Ectodermal cell (in vitro differentiated cells): ENCODE data around the gene TRNP1.
"Not testable (repeated sequence)": the region's sequence is repeated elsewhere in the genome, so short reads cannot be mapped to it uniquely, and the experiment has no call there.

Experiments used
- H3K27ac ChIP-seq: 2 replicates; pipeline ENCODE4 v1.7.0; 2013; ENCODE audit warnings: mild to moderate bottlenecking, low read depth, low read length; ENCODE audit not compliant: insufficient read depth, poor library complexity, severe bottlenecking
- H3K27me3 ChIP-seq: 2 replicates; pipeline ENCODE4 v1.7.0; 2013; ENCODE audit warnings: mild to moderate bottlenecking, low read length; ENCODE audit not compliant: insufficient read depth, control insufficient read depth, poor library complexity, severe bottlenecking
- H3K36me3 ChIP-seq: one replicate; pipeline ENCODE4 v1.7.0; 2013; ENCODE audit warnings: low read length; ENCODE audit not compliant: control insufficient read depth, insufficient read depth
- H3K4me1 ChIP-seq: one replicate; pipeline ENCODE4 v1.7.0; 2013; ENCODE audit warnings: low read length; ENCODE audit not compliant: control insufficient read depth, insufficient read depth
- H3K4me3 ChIP-seq: 2 replicates; pipeline ENCODE4 v1.7.0; 2013; ENCODE audit warnings: low read depth, low read length, control low read depth; ENCODE audit not compliant: insufficient read depth
- H3K9me3 ChIP-seq: 2 replicates; pipeline ENCODE4 v1.7.0; 2013; ENCODE audit warnings: mild to moderate bottlenecking, low read length, moderate library complexity; ENCODE audit not compliant: control insufficient read depth
- WGBS, 2 experiments: methylation state at CpG; one replicate each; pipeline ENCODE4 v1.1.7; 2013; ENCODE audit warnings: missing lambda C conversion rate in 2 of 2; 5-methylcytosine and 5-hydroxymethylcytosine counted together

The TRNP1 gene

DNA sequence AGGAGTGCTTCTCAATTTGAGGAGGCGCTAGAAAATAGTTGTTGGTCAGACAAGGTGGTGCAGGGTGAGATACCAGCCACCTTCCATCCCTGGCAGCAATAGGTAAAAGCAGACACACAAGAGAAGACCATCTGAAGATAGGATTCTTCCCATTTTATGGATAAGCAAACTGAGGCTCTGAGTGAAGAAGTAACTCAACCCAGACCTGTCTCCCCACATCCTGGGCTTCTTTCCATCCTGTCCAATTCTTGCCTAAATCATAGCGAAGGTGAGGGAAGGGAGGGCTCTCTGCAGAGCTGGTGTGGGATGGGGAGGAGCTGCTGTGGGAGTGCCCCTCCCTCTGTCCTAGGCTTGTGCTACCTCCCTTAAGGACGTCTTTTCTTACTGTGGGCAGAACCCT lies 21.9 kb upstream of the TRNP1 start:
- Histone ChIP-seq H3K9me3 (no peaks in the 10 kb centered on the region), H3K4me3 (no peak overlapping the region), H3K36me3 (no peaks in the 10 kb centered on the region), H3K4me1 (peaks cover 4% of the 10 kb centered on the region), H3K27ac (no peak overlapping the region), H3K27me3 (peaks cover 2% of the 10 kb centered on the region)
- 82 to 84% methylated on average over 3 of the region's 3 CpGs for WGBS, 2 experiments

DNA sequence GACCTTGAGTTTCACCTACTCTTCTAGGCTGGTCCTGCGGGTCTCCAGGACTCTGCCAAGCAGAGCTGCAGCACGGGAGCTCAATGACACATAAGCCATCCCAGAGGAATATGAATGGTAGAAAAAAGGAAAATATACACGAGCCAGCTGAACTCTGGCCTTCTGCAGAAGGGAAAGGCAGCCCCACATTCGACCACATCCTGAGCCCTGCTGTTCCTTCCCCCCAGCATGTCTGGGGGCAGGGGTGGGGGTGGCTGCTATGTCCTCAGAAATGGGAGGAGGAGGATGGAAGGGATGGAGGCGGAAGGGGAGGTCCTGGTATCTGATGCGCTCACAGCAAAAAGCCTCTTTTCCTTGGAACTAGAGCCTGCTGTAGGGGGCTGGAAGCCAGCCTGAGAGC lies 21.1 kb upstream of the TRNP1 start:
- Histone ChIP-seq H3K4me1 (peaks cover 4% of the 10 kb centered on the region), H3K36me3 (no peaks in the 10 kb centered on the region), H3K27ac (no peak overlapping the region), H3K9me3 (no peaks in the 10 kb centered on the region), H3K27me3 (no peaks in the 10 kb centered on the region), H3K4me3 (no peak overlapping the region)
- 55 to 69% methylated on average over 6 of the region's 6 CpGs for WGBS, 2 experiments

DNA sequence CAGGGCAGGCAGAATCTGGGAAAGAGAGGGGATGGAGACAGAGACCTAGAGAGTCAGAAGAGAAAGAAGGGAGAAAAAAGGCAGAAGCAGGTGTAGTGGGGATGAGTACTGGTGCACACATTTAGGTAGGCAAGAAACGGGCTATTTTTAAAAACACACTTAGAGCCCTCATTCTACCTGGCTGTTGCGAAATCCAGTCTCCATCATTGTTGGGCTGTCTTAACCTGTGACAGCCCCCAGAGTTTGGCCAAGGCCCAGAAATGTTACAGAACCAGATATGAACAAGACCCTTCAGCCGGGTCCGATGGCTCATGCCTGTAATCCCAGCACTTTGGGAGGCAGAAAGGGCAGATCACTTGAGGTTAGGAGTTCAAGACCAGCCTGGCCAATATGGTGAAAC lies 20.7 kb upstream of the TRNP1 start:
- Histone ChIP-seq H3K4me3 (no peak overlapping the region), H3K27ac (no peak overlapping the region), H3K36me3 (no peaks in the 10 kb centered on the region), H3K9me3 (no peaks in the 10 kb centered on the region), H3K4me1 (peaks cover 4% of the 10 kb centered on the region), H3K27me3 (no peaks in the 10 kb centered on the region)
- WGBS, 2 experiments = 87 to 93% methylated on average over 4 of the region's 4 CpGs

DNA sequence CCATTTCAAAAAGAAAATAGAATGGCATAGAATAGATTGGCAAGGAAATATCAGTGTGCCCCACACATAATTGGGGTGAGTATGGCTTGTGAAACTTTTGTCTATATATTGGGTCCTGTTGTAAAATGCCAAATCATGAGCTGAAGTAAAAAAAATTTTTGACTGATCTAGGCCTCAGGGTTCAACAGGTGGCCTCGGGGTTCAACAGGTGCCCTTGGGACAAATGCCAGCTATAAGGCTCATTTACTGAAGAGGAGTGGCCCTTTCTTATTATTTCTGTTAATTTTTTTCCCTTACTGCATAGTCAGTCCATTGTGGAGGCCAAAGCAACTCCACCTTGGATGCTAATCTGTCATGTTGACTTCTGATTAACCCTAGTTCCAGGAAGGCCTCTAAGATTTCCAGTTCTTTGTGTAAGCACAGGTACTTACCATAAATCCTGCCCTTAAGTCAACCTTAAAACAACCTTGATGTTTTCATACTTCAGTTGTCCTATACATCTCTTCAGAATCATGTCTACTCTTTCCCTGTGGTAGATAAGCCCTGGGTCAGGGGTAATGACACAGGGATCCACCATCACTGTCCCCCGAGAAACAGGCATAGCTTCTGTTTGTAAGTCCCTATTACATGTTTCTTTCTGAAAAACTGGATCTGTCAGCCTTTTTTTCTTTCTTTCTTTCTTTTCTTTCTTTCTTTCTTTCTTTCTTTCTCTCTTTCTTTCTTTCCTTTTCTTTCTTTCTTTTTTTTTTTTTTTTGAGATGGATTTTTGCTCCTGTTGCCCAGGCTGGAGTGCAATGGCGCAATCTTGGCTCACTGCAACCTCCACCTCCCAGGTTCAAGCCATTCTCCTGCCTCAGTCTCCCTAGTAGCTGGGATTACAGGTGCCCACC lies 16.6 kb upstream of the TRNP1 start:
- H3K4me1 ChIP-seq = peaks cover 4% of the 10 kb centered on the region
- H3K4me3 ChIP-seq = no peak overlapping the region
- WGBS, 2 experiments = 92 to 95% methylated on average over 3 of the region's 3 CpGs
- H3K27me3 ChIP-seq = no peaks in the 10 kb centered on the region
- H3K27ac ChIP-seq = no peak overlapping the region
- H3K9me3 ChIP-seq = no peaks in the 10 kb centered on the region
- no peaks in the 10 kb centered on the region for H3K36me3 ChIP-seq

DNA sequence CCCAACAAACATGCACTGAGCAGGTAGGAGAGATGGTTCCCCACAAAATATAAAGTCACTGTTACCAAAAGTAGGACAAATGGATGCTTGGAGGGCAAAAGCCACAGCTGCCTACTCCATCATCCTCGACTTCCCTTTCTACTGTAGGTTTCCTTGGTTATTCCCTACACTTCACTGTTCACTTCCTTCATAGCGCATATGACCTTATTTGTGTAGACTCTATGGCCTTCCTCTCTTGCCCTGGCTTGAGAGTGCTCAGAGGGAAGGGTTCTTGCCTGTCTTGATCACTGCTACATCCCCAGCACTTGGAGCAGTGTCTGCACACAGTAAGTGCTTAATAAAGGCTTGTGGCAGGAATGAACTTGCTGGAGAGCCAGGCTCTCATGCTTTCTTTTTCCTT lies 14.6 kb upstream of the TRNP1 start:
- H3K36me3 ChIP-seq = no peaks in the 10 kb centered on the region
- no peaks in the 10 kb centered on the region for H3K4me1 ChIP-seq
- H3K27ac ChIP-seq = no peak overlapping the region
- H3K27me3 ChIP-seq = no peaks in the 10 kb centered on the region
- WGBS, 2 experiments = 90 to 91% methylated on average over 2 of the region's 2 CpGs
- no peaks in the 10 kb centered on the region for H3K9me3 ChIP-seq
- H3K4me3 ChIP-seq = no peak overlapping the region

DNA sequence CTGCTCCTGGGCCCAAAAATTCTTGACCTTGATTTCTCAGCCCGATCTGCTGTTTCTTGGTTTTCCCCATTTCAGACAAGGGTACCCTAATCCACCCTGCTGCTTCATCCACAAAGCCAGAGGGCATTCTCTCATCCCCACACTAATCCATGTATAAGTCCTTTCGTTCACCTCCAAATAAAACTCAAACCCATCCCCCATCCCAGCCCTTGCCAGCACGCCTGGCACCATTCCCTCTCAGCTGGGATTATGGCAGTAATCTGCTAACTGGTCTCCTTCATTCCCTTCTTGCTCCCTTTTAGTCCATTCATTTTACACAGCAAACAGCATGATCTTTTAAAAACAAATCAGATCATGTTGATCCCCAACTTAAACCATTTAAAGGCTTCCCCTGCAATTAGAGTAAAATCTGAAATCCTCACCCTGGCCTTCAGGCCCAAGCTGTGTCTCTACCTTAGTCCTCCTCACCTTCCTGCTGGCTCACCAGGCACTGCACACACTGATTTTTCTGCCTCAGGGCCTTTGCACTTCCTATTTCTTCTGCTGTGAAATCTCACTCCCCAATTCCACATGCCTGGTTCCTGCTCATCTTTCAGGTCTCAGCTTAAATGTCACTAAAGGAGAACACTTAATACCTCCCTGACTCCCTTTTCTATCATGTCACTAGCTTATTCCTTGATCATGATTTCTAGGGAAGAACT lies 12.2 kb upstream of the TRNP1 start:
- Histone ChIP-seq H3K4me3 (no peak overlapping the region), H3K36me3 (no peaks in the 10 kb centered on the region), H3K4me1 (no peaks in the 10 kb centered on the region), H3K27ac (no peak overlapping the region), H3K9me3 (no peaks in the 10 kb centered on the region), H3K27me3 (no peaks in the 10 kb centered on the region)
- 80 to 88% methylated on average over 3 of the region's 3 CpGs for WGBS, 2 experiments

DNA sequence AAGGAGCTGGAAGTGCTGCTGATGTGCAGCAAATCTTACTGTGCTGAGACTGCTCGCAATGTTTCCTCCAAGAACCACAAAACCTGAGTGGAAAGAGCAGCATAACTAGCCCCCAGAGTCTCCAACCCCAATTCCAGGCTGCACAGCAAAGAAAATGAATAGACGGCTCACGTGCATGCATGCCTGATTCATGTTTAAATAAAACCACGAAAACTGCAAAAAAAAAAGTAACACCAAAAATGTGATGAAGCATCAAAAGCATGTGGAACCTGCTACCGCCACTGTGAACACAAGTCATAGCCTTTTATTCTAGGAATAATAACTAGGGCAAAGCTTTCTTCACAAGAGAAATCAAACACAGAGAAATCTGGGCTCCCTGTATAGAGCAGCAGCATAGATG lies 9.6 kb upstream of the TRNP1 start:
- 93% methylated on average over 5 of the region's 5 CpGs for whole genome bisulfite sequencing, 2 experiments
- no peaks in the 10 kb centered on the region for H3K4me1 ChIP-seq
- H3K9me3 ChIP-seq = no peaks in the 10 kb centered on the region
- H3K27me3 ChIP-seq = no peaks in the 10 kb centered on the region
- no peak overlapping the region for H3K27ac ChIP-seq
- no peak overlapping the region for H3K4me3 ChIP-seq
- no peaks in the 10 kb centered on the region for H3K36me3 ChIP-seq

DNA sequence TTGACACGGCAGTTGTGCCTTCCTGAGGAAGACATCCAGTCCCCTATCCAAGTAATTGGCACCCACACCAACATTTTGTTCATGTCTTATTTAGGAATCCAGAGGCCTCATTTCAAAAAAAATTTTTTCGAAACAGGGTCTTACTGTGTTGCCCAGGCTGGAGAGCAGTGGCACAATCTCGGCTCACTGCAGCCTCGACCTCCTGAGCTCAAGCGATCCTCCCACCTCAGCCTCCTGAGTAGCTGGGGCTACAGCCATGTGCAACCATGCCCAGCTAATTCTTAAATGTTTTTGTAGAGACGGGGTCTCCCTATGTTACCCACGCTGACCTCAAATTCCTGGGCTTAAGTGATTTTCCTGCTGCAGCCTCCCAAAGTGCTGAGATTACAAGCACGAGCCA lies 9.2 kb upstream of the TRNP1 start:
- 92 to 95% methylated on average over 8 of the region's 8 CpGs for WGBS, 2 experiments
- H3K4me1 ChIP-seq = no peaks in the 10 kb centered on the region
- no peak overlapping the region for H3K4me3 ChIP-seq
- no peaks in the 10 kb centered on the region for H3K27me3 ChIP-seq
- H3K36me3 ChIP-seq = no peaks in the 10 kb centered on the region
- no peak overlapping the region for H3K27ac ChIP-seq
- H3K9me3 ChIP-seq = no peaks in the 10 kb centered on the region

DNA sequence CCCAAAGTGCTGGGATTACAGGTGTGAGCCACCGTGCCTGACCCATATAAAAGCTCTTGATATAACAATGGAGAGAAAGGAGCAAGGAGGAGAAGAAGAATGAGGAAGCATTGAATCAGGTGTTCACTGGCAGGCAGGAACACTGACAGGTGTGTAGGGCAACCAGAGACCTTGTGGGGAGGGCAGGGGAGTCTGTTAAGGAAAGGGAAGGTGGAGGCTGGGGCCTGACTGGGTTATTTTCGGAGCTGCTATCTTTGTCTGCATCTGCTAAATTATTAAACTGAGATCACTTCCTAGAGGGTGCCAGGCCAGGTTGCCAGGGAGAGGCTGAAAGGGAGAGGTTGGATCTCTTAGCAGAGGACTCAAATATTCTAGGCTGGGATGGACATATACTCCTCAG lies 6.8 kb upstream of the TRNP1 start:
- no peaks in the 10 kb centered on the region for H3K4me1 ChIP-seq
- H3K9me3 ChIP-seq = no peaks in the 10 kb centered on the region
- H3K27ac ChIP-seq = no peak overlapping the region
- peaks cover 11% of the 10 kb centered on the region for H3K27me3 ChIP-seq
- 78 to 83% methylated on average over 2 of the region's 2 CpGs for WGBS, 2 experiments
- no peak overlapping the region for H3K4me3 ChIP-seq
- no peaks in the 10 kb centered on the region for H3K36me3 ChIP-seq

DNA sequence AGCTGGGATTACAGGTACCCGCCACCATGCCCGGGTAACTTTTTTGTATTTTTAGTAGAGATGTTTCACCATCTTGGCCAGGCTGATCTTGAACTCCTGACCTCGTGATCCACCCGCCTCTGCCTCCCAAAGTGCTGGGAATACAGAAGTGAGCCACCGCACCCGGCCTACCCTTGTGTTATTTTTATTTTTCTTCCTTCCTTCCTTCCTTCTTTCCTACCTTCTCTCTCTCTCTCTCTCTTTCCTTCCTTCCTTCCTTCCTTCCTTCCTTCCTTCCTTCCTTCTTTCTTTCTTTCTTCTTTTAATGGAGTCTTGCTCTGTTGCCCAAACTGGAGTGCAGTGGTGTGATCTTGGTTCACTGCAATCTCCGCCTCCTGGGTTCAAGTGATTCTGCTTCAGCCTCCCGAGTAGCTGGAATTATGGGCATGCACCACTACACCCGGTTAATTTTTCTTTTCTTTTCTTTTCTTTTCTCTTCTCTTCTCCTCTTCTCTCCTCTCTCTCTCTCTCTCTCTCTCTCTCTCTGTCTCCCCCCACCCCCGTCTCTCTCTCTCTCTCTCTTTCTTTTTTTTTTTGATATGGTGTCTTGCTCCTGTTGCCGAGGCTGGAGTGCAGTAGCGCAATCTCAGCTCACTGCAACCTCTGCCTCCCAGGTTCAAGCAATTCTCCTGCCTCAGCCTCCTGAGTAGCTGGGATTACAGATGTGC lies 3.9 kb upstream of the TRNP1 start:
- not testable (repeated sequence) for H3K4me3 ChIP-seq

More for the DNA sequence above, 3.9 kb upstream of the TRNP1 start:
- peaks cover 39% of the 10 kb centered on the region for H3K27me3 ChIP-seq
- H3K27ac ChIP-seq, H3K9me3 ChIP-seq, H3K36me3 ChIP-seq, H3K4me1 ChIP-seq: not testable (repeated sequence)
- WGBS, 2 experiments = 88 to 89% methylated on average over 11 of the region's 12 CpGs
